HEK293T (cell line): Measurements from ENCODE around the gene SH3RF1.

Experiments used
- ARNT ChIP-seq: fragments of 450-650 bp; IDR thresholded peaks from 2 replicates; pipeline ENCODE4 v1.6.1; 2017; ENCODE audit warnings: mild to moderate bottlenecking
- CTBP1 ChIP-seq: fragments of 450-650 bp; IDR thresholded peaks from 2 replicates; pipeline ENCODE4 v1.6.1; 2016; ENCODE audit warnings: borderline replicate concordance
- FOXM1 ChIP-seq: fragments of 450-650 bp; IDR thresholded peaks from 2 replicates; pipeline ENCODE4 v1.6.1; 2017; ENCODE audit warnings: mild to moderate bottlenecking, borderline replicate concordance
- L3MBTL2 ChIP-seq: fragments of 450-650 bp; conservative IDR thresholded peaks from 2 replicates; pipeline ENCODE4 v1.6.1; 2016; ENCODE audit warnings: mild to moderate bottlenecking
- LEF1 ChIP-seq: fragments of 450-650 bp; IDR thresholded peaks from 2 replicates; pipeline ENCODE4 v1.6.1; 2017; ENCODE audit warnings: mild to moderate bottlenecking, borderline replicate concordance

DNA sequence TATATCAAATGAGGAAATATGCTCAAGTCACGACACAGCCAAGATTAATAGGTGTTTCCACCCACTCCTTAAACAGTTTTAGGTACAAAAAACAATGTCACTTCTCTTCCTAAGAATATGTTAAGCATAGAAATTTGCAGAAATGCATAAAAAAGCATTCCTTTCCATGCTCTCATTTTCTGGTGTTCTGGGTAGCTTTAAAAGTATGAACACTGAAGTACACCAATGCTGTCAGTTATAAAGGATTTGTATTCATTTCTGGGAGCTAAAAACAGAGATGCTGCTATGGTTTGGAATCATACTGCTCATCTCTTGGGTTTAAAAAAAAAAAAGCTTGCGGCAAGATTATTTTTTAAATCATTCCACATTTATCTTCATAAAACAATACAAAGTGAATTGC, 20.8 kb downstream of the SH3RF1 start:
- TF ChIP-seq LEF1 = no peak
- no peak for TF ChIP-seq CTBP1
- no peak for TF ChIP-seq L3MBTL2
- TF ChIP-seq FOXM1 = no peak
- no peak for TF ChIP-seq ARNT
